ENCODE data around the gene CABP5. TPM values are rescaled to one million over a fixed set of nuclear protein-coding genes. Genes with fewer than 3 reads are reported as not detected.

Gene CABP5
- total RNA-seq, 1 experiment from 2014 or later, result not detected

DNA sequence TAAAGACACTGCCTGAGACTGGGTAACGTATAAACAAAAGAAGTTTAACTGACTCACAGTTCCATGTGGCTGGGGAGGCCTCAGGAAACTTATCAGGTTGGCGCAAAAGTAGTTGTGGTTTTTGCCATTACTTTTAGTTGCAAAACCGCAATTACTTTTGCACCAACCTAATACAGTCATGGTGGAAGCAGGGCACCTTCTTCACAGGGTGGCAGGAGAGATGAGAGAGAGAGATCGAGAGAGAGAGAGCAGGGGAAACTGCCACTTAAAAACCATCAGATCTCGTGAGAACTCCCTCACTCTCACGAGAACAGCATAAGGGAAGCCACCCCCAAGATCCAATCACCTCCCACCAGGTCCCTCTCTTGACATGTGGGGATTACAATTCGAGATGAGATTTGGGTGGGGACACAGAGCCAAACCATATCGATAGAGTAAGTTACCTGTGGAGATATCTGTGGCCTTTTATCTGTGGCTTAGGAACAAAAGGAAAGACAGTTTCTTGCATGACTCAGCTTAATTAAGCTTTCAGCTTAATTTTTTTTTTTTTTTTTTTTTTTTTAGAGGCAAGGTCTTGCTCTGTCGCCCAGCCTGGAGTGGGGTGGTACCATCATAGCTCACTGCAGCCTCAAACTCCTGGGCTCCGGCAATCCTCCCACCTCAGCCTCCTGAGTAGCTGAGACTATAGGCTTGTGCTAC lies 7.6 kb upstream of the CABP5 start:
- Histone ChIP-seq H3K9me2 (ENCODE audit: insufficient read depth) (no peaks in the 10 kb centered on the region), H4K20me1 (ENCODE audit: insufficient read depth) (no peaks in the 10 kb centered on the region), H3K36me3 (ENCODE audit: control insufficient read depth in 1 of 2, insufficient read depth in 2 of 2, low read length in 2 of 2) (no peaks in the 10 kb centered on the region), H3K27me3 (ENCODE audit: insufficient read depth, low read length) (no peaks in the 10 kb centered on the region), H3K27ac (ENCODE audit: low read depth, low read length) (no peak overlapping the region), H3K79me2 (ENCODE audit: insufficient read depth, low read length) (no peaks in the 10 kb centered on the region), H3K4me2 (ENCODE audit: low read length) (no peak overlapping the region), H2AFZ (ENCODE audit: low read depth, low read length, poor library complexity, severe bottlenecking) (no peak overlapping the region), H3K9ac (ENCODE audit: low read length) (no peak overlapping the region), H3K9me3 (ENCODE audit: control insufficient read depth in 1 of 2, insufficient read depth in 1 of 2, low read depth in 1 of 2, low read length in 2 of 2) (no peaks in the 10 kb centered on the region), H3K4me3 (replicated peaks in 1 of 2; ENCODE audit: low read depth in 1 of 2, low read length in 2 of 2) (no peak overlapping the region), H3K4me1 (ENCODE audit: control insufficient read depth in 1 of 2, insufficient read depth in 2 of 2, low read length in 2 of 2) (no peaks in the 10 kb centered on the region)
- CTCF ChIA-PET, result no interaction called here
- POLR2A ChIA-PET, result no interaction called here
- DNase-seq (ENCODE audit: low read depth, low spot score) (no peak), ATAC-seq (no peak)
- intact Hi-C loops (cut with micrococcal nuclease), result no loop called here
- BruUV-seq (replicated peaks), result no TSS peak
- TF ChIP-seq SIN3A (IDR thresholded peaks at IDR 0.05; ENCODE audit: low read depth) (no peak), ZNF274 (IDR thresholded peaks at IDR 0.05; ENCODE audit: low read depth, low read length) (no peak), SP1 (IDR thresholded peaks at IDR 0.05; ENCODE audit: low read depth) (no peak)
- RAD21 ChIA-PET (ENCODE audit: low non-redundant PET in 1 of 2, low total read pairs in 2 of 2, uncharacterized antibody in 2 of 2, unreplicated experiment in 2 of 2), result no interaction called here

DNA sequence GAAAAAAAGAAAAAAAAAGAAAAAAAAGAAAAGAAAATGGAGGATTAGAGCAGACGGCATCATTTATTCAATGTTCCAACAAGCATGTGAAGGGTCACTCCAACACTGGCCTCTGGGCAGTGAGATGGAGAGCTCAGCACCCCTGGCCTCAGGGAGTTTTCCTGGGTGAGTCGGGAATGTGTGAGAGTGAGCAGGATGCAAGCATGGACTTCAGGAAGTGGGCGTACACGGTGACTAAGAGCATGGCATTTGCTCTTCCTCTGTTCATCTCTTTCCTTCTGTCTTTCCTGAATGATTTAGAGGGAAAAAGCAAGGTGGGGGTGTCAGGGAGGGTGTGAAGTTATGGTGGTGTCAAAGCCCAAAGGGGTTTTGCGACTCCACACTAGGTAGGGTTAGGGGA lies 682 bp upstream of the CABP5 start:
- CTCF ChIA-PET, result no interaction called here
- no peak for DNase-seq (ENCODE audit: low read depth, low spot score)

More for the DNA sequence above, 682 bp upstream of the CABP5 start:
- BruUV-seq (replicated peaks), result no TSS peak
- Histone ChIP-seq H3K27ac (ENCODE audit: low read depth, low read length) (no peak overlapping the region), H3K79me2 (ENCODE audit: insufficient read depth, low read length) (no peaks in the 10 kb centered on the region), H3K9me2 (ENCODE audit: insufficient read depth) (no peaks in the 10 kb centered on the region), H3K4me3 (replicated peaks in 1 of 2; ENCODE audit: low read depth in 1 of 2, low read length in 2 of 2) (no peak overlapping the region), H2AFZ (ENCODE audit: low read depth, low read length, poor library complexity, severe bottlenecking) (no peak overlapping the region), H3K4me1 (ENCODE audit: control insufficient read depth in 1 of 2, insufficient read depth in 2 of 2, low read length in 2 of 2) (peaks cover 0 to 8% of the 10 kb centered on the region in 2 experiments; a peak in 2 of 4 replicates), H3K4me2 (ENCODE audit: low read length) (no peak overlapping the region), H3K27me3 (ENCODE audit: insufficient read depth, low read length) (peaks cover 5% of the 10 kb centered on the region; the same call in 1 of the 2 replicates), H4K20me1 (ENCODE audit: insufficient read depth) (no peaks in the 10 kb centered on the region), H3K9ac (ENCODE audit: low read length) (no peak overlapping the region), H3K36me3 (ENCODE audit: control insufficient read depth in 1 of 2, insufficient read depth in 2 of 2, low read length in 2 of 2) (no peaks in the 10 kb centered on the region), H3K9me3 (ENCODE audit: control insufficient read depth in 1 of 2, insufficient read depth in 1 of 2, low read depth in 1 of 2, low read length in 2 of 2) (no peaks in the 10 kb centered on the region)
- TF ChIP-seq JUND (IDR thresholded peaks at IDR 0.05), result no peak
- TF ChIP-seq SP1 (IDR thresholded peaks at IDR 0.05; ENCODE audit: low read depth), result no peak
- TF ChIP-seq CTCF (IDR thresholded peaks at IDR 0.05 in 2 of 3, conservative IDR thresholded peaks at IDR 0.05 in 1 of 3; ENCODE audit: borderline replicate concordance in 1 of 3, insufficient read depth in 1 of 3, low read depth in 2 of 3, low read length in 2 of 3), result no peak
- intact Hi-C loops (cut with micrococcal nuclease), result no loop called here
- ChIA-PET RAD21 (ENCODE audit: low non-redundant PET in 1 of 2, low total read pairs in 2 of 2, uncharacterized antibody in 2 of 2, unreplicated experiment in 2 of 2) (no interaction called here), POLR2A (no interaction called here)
- ATAC-seq, result no peak
